Activated CD4-positive, alpha-beta T cell treated with anti-CD3 and anti-CD28 coated beads, Interleukin-2, Interleukin-4, amounts not matched to agents 100 ng/mL and 50 ng/mL, durations not matched to agents 16 hours and 8 hours (primary cell): Measurements from ENCODE around the gene CARD9.
"Not testable (repeated sequence)": the region's sequence is repeated elsewhere in the genome, so short reads cannot be mapped to it uniquely, and the experiment has no call there.

Experiments used
- DNase-seq: peaks from one replicate; pipeline ENCODE4 v3.0.0-alpha.2; 2020; ENCODE audit warnings: low spot score

CARD9 gene

GRCh38 chr9:136322756-136323330 lies 50.6 kb downstream of the CARD9 start:
- no peak for DNase-seq

GRCh38 chr9:136321561-136321960 lies 51.9 kb downstream of the CARD9 start:
- no peak for DNase-seq

GRCh38 chr9:136320972-136321371 lies 52.5 kb downstream of the CARD9 start:
- not testable (repeated sequence) for DNase-seq

GRCh38 chr9:136319955-136320354 lies 53.5 kb downstream of the CARD9 start:
- not testable (repeated sequence) for DNase-seq

DNA sequence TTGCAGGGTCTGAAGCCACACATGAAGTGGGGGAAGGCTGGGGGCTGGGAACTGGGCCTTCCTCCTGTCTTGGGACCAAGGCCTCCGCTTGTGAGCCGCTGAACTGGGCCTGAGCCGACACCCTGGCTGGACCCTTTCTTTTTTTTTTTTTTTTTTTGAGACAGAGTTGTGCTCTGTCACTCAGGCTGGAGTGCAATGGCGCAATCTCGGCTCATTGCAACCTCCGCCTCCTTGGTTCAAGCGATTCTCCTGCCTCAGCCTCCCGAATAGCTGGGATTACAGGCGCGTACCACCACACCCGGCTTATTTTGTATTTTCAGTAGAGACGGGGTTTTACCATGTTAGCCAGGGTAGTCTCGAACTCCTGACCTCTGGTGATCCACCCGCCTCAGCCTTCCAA lies 54.2 kb downstream of the CARD9 start:
- DNase-seq: not testable (repeated sequence)

DNA sequence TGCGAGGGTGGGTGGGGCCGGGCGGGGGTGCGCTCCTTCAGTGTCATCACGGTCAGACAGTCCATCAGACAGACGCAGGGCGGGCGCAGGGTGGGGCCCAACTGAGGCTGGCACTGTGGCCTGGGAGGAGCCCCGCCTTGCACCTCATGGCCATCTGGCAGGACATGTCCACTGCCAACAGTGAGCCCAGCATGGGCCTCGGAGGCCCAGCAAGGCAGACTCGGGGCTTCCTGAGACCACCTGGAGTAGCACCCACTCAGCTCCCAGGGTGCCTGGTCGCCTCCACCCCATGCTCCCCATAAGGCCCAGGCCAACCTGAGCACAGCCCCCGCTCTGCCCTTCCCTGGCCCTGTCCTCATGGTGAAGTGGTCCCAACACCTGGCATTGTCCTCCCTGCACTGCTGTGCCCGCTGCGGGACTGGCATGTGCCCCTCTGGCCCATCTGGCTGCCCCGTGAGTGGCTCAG lies 54.7 kb downstream of the CARD9 start:
- no peak for DNase-seq

GRCh38 chr9:136318111-136318775 lies 55.2 kb downstream of the CARD9 start:
- DNase-seq: no peak

DNA sequence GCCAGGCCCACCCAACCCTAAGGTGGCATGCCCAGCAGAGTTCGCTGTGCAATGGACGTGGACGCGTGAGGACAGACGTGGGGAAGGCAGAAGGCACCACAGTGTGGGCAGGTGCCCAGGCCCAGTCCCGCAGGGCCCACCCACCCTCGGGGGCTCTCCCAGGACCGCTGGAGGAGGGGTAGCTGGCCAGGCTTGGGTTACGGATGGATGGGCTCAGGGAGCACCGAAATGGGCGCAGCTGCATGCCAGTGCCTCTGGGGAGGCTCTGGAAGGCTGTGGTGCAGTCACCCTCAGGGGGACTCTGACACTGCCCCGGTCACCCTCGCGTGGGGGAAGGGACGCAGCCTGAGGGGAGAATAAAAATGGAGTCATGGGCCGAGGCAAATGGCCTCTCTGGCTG lies 55.8 kb downstream of the CARD9 start:
- no peak for DNase-seq

DNA sequence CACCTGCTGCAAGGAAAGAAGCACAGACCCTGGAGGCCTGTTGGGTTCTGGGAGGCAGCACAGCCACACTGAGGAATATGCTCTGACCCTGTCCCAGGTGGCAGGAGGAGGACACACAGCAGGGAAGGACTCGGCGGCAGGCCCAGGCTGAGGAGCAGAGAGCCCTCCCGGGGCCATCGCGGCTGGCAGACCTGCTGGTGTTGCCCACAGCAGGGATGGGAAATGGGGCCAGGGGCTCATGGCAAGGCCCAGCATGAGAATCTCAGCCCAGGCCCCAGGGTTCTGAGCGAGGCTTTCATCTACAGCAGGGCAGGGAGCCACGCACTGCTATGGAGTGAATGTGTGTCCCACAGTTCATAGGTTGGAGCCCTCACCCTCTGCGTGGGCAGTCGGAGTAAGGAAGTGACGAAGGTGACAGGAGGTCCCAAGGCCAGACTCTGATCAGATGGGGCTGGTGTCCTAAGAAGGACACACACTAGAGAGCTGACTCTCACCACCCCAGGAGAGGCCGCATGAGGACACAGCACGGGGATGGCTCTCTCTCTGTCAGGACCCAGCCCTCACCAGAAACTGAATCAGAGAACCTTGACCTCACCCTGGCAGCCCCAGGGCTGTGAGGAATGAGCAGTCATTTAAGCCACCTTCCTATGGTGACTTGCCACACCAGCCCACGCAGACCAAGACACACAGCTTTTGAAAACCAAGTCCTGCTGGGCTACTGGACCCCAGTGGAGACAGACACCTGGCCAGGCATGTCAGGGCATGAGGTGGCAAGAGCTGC lies 56.4 kb downstream of the CARD9 start:
- no peak for DNase-seq

DNA sequence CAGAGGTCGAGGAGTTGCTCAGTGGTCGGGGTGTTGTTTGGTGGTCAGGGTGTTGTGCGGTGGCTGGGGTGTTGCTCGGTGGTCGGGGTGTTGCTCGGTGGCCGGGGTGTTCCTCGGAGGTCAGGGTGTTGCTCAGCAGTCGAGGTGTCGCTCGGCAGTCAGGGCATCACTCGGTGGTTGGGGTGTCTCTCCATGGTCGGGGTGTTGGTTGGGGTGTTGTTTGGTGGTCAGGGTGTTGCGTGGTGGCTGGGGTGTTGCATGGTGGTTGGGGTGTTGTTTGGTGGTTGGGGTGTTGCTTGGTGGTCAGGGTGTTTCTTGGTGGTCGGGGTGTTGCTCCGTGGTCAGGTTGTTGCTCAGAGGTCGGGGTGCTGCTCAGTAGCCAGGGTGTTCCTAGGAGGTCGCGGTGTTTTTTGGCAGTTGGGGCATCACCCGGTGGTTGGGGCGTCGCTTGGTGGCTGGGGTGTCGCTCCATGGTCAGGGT lies 57.2 kb downstream of the CARD9 start:
- no peak for DNase-seq

GRCh38 chr9:136314944-136315343 lies 58.5 kb downstream of the CARD9 start:
- DNase-seq: no peak

DNA sequence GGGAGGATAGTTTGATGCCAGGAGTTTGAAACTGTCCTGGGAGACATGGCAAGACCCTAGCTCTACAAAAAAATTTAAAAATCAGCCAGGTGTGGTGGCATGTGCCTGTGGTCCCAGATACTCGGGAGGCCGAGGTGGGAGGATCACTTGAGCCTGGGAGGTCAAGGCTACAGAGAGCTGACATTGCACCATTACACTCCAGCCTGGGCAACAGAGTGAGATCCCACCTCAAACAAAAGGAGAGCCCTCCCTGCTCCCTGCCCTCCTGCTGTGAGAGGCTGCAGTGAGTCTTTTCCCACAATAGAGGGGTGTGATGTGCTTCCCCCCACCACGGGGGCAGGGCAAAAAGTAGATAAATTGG lies 59.4 kb downstream of the CARD9 start:
- DNase-seq: no peak
